GM12878 (cell line): ENCODE results near the gene IL18R1. TPM values are rescaled to one million over a fixed set of nuclear protein-coding genes. Genes with fewer than 3 reads are reported as not detected.

Experiments
- ATF3 ChIP-seq: IDR thresholded peaks from 2 replicates; pipeline ENCODE4 v1.6.1; 2011; ENCODE audit warnings: low read depth, mild to moderate bottlenecking, low read length, moderate library complexity, borderline replicate concordance; ENCODE audit errors: extremely low read depth
- CEBPB ChIP-seq, 2 experiments: fragments of 150-350 bp in 1 of 2; IDR thresholded peaks; 2 replicates each; pipeline ENCODE4 v1.6.1; 2012 to 2014; ENCODE audit warnings: low read depth in 2 of 2, low read length in 2 of 2, borderline replicate concordance in 1 of 2, inconsistent platforms in 1 of 2
- CREB1 ChIP-seq: IDR thresholded peaks from 2 replicates; pipeline ENCODE4 v1.6.1; 2012; ENCODE audit warnings: low read depth, mild to moderate bottlenecking, inconsistent platforms
- EED ChIP-seq: sonication (generic); IDR thresholded peaks from 2 replicates; pipeline ENCODE4 v1.6.1; 2016; ENCODE audit warnings: antibody characterized with exemption, low read depth
- EGR1 ChIP-seq, 2 experiments: IDR thresholded peaks; 1 replicate in 1 of 2; 2 replicates in 1 of 2; pipeline ENCODE4 v1.6.1; 2011 to 2012; ENCODE audit warnings: low read depth in 2 of 2, low read length in 2 of 2, borderline replicate concordance in 1 of 2, mild to moderate bottlenecking in 1 of 2, moderate library complexity in 1 of 2
- HSF1 ChIP-seq: fragments of 150-350 bp; IDR thresholded peaks from 2 replicates; pipeline ENCODE4 v1.6.1; 2014; ENCODE audit warnings: mild to moderate bottlenecking, low read depth, low read length
- IKZF2 ChIP-seq, 2 experiments: fragments of 450-650 bp; IDR thresholded peaks; 2 replicates each; pipeline ENCODE4 v1.6.1; 2017; ENCODE audit warnings: mild to moderate bottlenecking in 2 of 2, moderate library complexity in 2 of 2
- IRF5 ChIP-seq: fragments of 450-650 bp; IDR thresholded peaks from 2 replicates; pipeline ENCODE4 v1.6.1; 2017; ENCODE audit warnings: borderline replicate concordance
- JUND ChIP-seq: IDR thresholded peaks from 2 replicates; pipeline ENCODE4 v1.6.1; 2012; ENCODE audit warnings: low read depth, mild to moderate bottlenecking, low read length, improper control_type of control experiment, moderate library complexity
- NFYB ChIP-seq: IDR thresholded peaks from 2 replicates; pipeline ENCODE4 v1.6.1; 2011; ENCODE audit warnings: low read depth, mild to moderate bottlenecking, low read length, improper control_type of control experiment, moderate library complexity; ENCODE audit not compliant: insufficient read depth
- RELA ChIP-seq: fragments of 450-650 bp; IDR thresholded peaks from 2 replicates; pipeline ENCODE4 v1.8.0; 2014; ENCODE audit warnings: borderline replicate concordance; ENCODE audit not compliant: partially characterized antibody
- SMC3 ChIP-seq: IDR thresholded peaks from 2 replicates; pipeline ENCODE4 v1.6.1; 2011; ENCODE audit warnings: low read length, improper control_type of control experiment, borderline replicate concordance
- SREBF2 ChIP-seq: IDR thresholded peaks from 2 replicates; pipeline ENCODE4 v1.6.1; 2012; ENCODE audit warnings: mild to moderate bottlenecking, low read length
- STAT3 ChIP-seq: IDR thresholded peaks from 2 replicates; pipeline ENCODE4 v1.6.1; 2011; ENCODE audit warnings: low read depth, low read length, improper control_type of control experiment
- SUZ12 ChIP-seq: fragments of 200-600 bp; sonication (generic); IDR thresholded peaks from one replicate; pipeline ENCODE4 v1.6.1; 2018; ENCODE audit warnings: antibody characterized with exemption, mild to moderate bottlenecking; ENCODE audit not compliant: unreplicated experiment
- TAF1 ChIP-seq: IDR thresholded peaks from 2 replicates; pipeline ENCODE4 v1.6.1; 2011; ENCODE audit warnings: mild to moderate bottlenecking, low read depth, low read length, borderline replicate concordance
- USF2 ChIP-seq: IDR thresholded peaks from 2 replicates; pipeline ENCODE4 v1.6.1; 2011; ENCODE audit warnings: low read depth, low read length, improper control_type of control experiment, borderline replicate concordance
- ZBTB40 ChIP-seq: fragments of 450-650 bp; IDR thresholded peaks from 2 replicates; pipeline ENCODE4 v1.6.1; 2016; ENCODE audit warnings: mild to moderate bottlenecking, moderate library complexity, borderline replicate concordance
- ZNF24 ChIP-seq: fragments of 450-650 bp; IDR thresholded peaks from 2 replicates; pipeline ENCODE4 v1.6.1; 2017; ENCODE audit warnings: antibody characterized with exemption, mild to moderate bottlenecking
- polyA plus RNA-seq, 11 experiments: library from polyadenylated mRNA; depleted of rRNA in 4 of 11; unstranded in 6 of 11; stranded (reverse) in 5 of 11; fragments of >200 nt; fragmentation: Nextera tagmentation in 4 of 11; fragmentation: Illumina TruSeq in 1 of 11; extraction: Ambion mirVana in 4 of 11; extraction: Trizol in 1 of 11; gene quantifications; 1 replicate in 1 of 11; 2 replicates in 10 of 11; pipeline versions ENCODE4 v1.2.1 to v1.2.3, GENCODE V29; 2011 to 2016; ENCODE audit warnings: inconsistent platforms in 2 of 11, missing spikeins in 2 of 11, low read depth in 1 of 11
- total RNA-seq, 4 experiments: library from RNA; depleted of rRNA in 3 of 4; stranded (reverse); fragments of >200 nt in 3 of 4; fragmentation: Illumina TruSeq in 1 of 4; extraction: Trizol in 1 of 4; gene quantifications; 2 replicates each; pipeline versions ENCODE4 v1.2.1 to v1.2.3, GENCODE V29; 2013 to 2021

IL18R1 gene
- total and polyA plus RNA-seq, 10 of the 15 experiments (the other 5 are each of a cell fraction or from before 2014, with no cell fraction given): 3.5 to 15.5 (median 11.1) TPM

- peak; percentile 36; the same call in 1 of the 2 replicates for TF ChIP-seq CREB1
- no peak for TF ChIP-seq TAF1
- TF ChIP-seq IRF5: no peak
- no peak for TF ChIP-seq ATF3
- TF ChIP-seq SREBF2: no peak
- no peak for TF ChIP-seq USF2
- no peak for TF ChIP-seq HSF1
- no peak; the same call in 1 of the 2 replicates for TF ChIP-seq ZNF24
- no peak; the same call in 1 of the 2 replicates for TF ChIP-seq EED
- no peak for TF ChIP-seq SUZ12
- TF ChIP-seq JUND: no peak
- TF ChIP-seq CEBPB (IDR thresholded peaks at IDR 0.05; ENCODE audit: borderline replicate concordance in 1 of 2, low read depth in 2 of 2, low read length in 2 of 2): peak in 1 of 2 experiments; percentile 44; a peak in 1 of 4 replicates
- no peak for TF ChIP-seq RELA
- TF ChIP-seq ZBTB40: no peak
- no peak for TF ChIP-seq EGR1 (IDR thresholded peaks at IDR 0.05; ENCODE audit: borderline replicate concordance in 1 of 2, low read depth in 2 of 2, low read length in 2 of 2)
- TF ChIP-seq NFYB: no peak
- TF ChIP-seq SMC3: no peak
- TF ChIP-seq IKZF2 (IDR thresholded peaks at IDR 0.05): peak; percentile 80 to 82
- no peak for TF ChIP-seq STAT3
Observed at GRCh38 chr2:102367331-102367971, 11.9 kb downstream of the IL18R1 start (continued).
